ENCODE measurements around the gene NPPC.
"Not testable (repeated sequence)": the region's sequence is repeated elsewhere in the genome, so short reads cannot be mapped to it uniquely, and the experiment has no call there.

The NPPC gene, protein sequence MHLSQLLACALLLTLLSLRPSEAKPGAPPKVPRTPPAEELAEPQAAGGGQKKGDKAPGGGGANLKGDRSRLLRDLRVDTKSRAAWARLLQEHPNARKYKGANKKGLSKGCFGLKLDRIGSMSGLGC

DNA sequence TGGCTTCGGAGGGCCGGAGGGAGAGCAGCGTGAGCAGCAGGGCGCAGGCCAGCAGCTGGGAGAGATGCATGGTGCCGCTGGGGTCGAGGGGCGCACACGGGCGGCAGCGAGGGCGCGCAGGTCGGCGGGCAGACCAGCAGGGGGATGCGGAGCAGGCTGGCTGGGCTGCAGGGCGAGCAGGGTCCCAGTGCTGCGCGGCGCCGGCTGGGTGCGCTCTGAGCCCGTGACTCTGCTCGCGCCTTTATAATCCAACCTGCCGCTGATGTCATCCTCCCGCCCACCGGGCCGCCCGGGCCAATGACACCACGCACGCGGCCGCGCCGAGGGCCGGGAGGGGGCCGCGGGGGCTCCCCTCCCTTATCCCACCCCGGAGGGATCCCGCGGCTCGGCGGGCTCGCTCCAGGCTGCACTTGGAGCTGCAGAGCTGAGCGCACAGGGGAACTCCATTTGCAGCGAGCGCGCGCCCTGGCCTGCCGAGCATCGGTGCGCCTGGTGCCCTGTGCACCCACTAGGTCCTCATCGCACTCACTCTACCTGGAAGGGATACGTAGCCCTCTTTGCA lies at the start of gene NPPC:
Gene NPPC (minus strand): TSS at position 217 of the 562 bp plus-strand sequence. CDS start 147 bp downstream, at position 70.
- DNase-seq (ENCODE audit: low read depth in 2 of 2), result peak; percentile 62 to 71

DNA sequence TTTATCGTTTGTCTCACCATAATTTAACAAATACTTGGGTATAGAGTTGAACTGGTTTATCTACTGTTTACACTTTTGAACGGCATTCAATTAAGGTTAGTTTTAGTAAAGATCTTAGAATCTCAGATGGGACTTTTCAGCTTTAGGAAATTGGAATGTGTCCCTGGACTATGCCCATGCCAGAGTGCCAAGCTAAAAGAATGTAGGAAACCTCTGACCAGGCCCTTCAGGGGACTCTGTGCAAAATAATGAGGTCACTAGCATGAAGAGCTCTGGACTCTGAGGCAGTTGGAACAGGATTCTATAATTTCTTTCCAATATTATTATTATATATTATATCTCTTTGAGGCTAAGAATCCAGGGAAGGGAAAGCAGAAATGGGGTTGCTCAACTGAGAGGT lies 48.8 kb upstream of the NPPC start:
- DNase-seq (ENCODE audit: low read depth in 2 of 2), result no peak

DNA sequence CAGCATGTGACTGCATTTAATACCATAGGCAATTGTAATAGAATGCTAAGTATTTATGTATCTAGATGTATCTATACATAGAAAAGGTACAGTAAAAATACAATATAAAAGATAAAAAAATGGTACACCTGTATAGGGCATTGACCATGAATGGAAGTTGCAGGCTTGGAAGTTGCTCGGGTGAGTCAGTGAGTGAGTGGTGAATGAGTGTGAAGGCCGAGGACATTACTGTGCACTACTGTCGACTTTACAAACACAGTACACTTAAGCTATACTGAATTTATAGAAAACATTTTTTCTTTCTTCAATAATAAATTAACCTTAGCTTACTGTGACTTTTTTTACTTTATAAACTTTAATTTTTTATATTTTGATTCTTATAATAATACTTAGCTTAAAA lies 44.3 kb upstream of the NPPC start:
- no peak for DNase-seq (ENCODE audit: low read depth in 2 of 2)

DNA sequence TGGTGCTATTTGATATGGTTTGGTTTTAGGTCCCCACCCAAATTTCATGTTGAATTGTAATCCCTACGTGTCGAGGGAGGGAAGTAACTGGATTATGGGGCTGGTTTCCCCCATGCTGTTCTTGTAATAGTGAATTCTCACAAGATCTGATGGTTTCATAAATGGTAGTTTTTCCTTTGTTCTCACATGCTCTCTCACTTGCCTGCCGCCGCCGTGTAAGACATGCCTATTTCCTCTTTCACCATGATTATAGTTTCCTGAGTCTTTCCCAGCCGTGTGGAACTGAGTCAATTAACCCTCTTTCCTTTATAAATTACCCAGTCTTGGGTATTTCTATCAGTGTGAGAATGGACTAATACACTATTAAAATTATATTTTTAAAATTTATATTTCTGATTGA lies 42.6 kb upstream of the NPPC start:
- no peak for DNase-seq (ENCODE audit: low read depth in 2 of 2)

DNA sequence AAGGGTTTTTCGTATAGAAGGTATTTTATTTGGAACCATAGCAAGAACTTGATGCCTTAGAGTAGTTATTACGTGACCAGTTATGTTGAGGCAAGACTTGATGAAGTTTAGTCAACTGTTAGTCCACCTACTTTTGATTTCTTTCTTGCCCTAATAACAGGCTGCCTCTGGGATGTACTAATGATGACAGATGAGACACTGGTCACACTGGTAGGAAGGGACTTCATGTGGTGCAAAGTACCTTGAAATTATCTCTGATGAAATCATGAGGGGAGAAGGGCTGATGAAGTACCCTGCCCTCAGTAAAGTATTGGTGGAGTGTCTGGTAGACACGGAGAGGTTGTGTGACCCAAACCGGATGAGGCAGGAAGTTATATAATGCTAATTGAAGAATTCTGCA lies 40.7 kb upstream of the NPPC start:
- no peak for DNase-seq (ENCODE audit: low read depth in 2 of 2)

DNA sequence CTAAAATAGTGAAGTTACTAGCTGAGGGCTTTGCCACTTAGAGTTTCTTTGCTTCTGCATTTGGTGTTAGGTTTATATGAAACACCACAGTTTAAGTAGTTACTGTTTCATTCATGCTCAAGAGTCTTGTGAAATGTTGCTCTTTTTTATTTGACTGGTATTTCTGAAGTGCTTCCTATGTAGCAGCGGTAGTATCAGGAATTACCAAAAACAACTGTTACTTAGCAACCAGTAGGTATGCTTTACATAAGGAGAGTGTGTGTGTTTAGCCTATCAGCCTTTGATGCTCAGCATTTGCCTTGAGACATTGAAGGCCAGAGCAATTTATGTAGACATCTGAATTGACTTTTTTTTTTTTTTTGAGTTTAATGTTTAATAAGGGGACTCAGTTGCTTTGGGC lies 38.9 kb upstream of the NPPC start:
- no peak for DNase-seq (ENCODE audit: low read depth in 2 of 2)

DNA sequence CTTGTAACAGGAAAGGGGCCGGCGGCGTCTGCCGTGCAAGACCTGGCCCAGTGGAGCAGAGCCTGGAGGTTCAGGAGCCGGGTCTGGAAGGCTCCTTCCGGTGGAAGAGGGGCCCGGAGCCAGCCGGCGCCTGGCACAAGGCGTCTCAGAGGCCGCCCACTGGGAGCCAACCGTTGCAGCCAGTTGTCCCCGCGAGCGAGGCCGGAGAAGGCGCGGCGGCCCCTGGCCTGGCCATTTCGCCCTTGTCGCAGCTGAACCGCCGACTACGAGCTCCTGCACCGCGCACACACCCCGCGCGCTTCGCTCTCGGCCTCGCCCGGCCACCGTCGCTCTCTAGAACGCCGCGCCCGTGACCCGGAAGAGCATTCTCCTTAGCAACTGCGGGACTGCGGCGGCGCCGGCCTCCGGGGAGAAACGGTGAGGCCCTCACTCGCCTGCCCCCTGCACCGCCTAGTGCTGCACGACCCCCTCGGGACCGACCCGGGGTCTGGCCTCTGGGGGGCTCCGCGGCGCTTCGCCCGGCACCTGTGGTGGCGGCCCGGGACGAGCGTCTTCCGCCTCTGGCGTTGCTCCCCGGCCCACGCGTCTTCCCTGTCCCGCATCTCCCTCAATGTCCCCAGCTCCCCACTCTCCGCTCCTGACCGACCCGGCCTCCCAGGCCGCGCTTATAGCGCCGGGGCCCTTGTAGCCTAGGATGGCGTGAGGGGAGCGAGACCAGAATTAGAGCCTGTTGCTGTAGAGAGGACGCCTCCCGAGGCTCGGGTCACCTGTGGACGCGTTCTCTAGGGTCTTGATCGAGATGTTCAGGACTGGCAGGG lies 35.4 kb upstream of the NPPC start, which contains the start of gene DIS3L2:
Gene DIS3L2 (plus strand): TSS at position 365 of the 818 bp plus-strand sequence. CDS start 53,215 bp downstream, outside the sequence.
- DNase-seq (ENCODE audit: low read depth in 2 of 2), result peak; percentile 59 to 68

DNA sequence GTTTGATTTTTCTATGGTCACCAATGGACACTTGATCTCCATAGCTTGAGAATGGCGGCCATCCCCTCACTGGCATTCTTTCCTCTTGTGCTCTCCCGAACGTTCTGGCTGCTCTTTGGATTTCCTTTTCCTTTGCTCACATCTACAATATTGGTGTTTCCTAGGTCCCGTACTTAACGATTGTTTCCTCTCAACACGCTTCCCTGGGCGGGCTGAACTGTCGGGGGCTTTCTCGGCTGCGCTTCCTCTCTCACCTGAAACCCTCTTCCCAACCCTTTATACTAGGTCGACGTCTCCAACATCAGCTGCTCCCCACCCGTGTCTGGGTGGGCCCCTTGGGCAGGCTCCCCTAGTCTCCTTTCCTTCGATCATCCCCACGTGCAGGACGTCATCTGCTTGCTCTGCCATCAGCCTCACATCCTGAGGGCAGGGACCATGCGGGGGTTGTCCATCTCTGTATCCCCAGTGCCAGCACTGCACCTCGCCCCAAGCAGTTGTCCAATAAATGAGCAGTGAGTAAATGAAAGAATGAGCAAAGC lies 34.7 kb upstream of the NPPC start:
- peak in 1 of 2 donors; percentile 28 for DNase-seq (ENCODE audit: low read depth in 2 of 2)

DNA sequence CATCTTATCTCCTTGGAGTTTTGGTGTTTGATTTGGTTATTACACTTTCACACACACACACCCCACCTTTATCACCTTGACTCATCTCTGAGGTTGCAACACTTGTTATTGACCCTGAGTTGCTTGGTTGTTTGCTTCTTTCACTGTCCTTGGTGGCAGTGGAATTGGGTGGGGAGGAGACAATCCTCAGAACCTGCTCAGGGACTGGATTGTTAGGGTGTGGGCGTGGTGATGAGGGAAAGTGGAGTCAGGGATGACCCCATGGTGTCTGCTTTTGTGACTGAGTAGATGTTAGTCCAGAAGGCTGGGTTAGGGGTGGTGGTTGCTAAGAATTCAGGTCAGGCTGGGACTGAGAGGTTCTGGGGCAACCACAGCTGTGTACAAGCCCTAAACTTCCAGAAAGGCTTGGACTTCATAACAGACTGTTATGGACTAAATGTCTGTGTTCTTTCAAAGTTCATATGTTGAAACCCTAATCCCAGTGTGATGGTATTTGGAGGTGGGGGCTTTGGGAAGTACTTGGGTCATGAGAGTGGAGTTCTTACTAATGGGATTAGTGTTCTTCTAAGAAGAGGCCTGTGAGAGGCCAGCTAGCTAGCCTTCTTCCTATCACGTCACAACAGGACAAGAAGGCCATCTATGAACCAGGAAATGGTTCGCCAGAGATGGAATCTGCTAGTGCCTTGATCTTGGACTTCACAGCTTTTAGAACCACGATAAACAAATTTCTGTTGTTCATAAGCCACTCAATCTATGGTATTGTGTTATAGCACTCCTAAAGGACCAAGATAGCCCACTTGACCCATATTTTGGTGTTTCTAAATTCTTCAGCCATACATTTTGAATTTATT lies 31.9 kb upstream of the NPPC start:
- DNase-seq (ENCODE audit: low read depth in 2 of 2), result no peak

DNA sequence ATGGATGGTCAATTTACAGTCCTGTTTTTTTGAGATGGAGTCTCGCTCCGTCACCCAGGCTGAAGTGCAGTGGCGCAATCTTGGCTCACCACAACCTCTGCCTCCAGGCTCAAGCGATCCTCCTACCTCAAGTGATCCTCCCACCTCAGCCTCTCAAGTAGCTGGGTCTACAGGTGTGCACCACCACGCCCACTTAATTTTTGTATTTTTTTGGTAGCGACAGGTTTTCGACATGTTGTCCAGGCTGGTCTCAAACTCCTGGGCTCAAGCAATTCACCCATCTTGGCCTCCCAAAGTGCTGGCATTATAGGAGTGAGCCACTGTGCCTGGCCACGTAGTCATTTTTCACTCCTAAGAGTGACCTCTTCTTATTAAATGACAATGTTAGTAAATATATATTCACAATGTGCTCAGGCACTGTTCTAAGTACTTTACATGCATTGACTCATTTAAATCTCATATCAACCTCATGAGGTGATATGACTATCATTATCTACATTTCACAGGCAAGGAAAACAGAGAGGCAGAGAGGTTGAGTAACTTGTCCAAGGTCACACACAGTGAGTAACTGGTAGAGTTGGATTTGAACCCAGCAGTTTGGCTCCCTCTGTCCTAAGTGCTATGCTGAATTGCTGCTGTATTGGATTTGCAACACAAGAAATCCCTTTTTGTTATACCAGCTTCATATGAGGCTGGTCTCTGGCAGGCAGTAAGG lies 29.7 kb upstream of the NPPC start:
- no peak for DNase-seq (ENCODE audit: low read depth in 2 of 2)

DNA sequence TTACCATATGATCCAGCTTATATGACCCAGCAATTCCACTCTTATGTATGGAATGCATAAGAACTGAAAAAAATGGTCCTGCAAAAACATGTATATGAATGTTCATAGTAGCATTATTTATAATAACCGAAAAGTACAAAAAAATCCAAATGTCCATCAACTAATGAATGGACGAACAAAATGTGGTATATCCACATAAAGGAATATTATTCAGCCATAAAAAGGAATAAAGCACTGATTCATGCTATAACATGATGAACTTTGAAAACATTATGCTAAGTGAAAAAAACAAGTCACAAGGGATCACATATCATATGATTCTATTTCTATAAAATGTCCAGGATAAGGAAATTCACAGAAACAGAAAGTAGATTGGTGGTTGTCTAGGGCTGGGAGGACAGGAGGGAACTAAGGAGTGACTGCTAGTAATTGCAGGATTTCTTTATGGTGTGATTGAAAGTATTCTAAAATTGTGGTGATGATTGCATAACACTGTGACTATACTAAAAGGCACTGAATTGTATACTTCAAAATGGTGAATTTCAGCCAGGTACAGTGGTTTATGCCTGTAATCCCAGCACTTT lies 25.3 kb upstream of the NPPC start:
- DNase-seq (ENCODE audit: low read depth in 2 of 2), result no peak

DNA sequence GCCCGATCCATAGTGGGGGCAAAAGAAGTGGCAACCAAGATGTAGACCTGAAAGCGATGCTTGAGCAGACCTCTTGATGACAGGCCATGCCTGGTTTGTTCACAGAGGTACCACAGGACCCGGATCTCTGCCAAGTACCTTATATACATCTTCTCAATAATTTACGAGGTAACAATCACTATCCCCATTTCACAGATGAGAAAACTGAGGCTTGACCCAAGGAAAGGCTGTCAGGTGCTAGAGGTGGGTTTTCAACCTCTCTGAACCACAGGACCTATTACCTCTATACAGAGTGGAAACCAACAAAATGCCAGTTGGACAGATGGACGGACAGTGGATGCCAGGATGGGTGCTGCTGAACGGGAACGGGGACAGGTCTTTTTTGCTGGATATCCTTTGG lies 21.5 kb upstream of the NPPC start:
- DNase-seq (ENCODE audit: low read depth in 2 of 2), result no peak

DNA sequence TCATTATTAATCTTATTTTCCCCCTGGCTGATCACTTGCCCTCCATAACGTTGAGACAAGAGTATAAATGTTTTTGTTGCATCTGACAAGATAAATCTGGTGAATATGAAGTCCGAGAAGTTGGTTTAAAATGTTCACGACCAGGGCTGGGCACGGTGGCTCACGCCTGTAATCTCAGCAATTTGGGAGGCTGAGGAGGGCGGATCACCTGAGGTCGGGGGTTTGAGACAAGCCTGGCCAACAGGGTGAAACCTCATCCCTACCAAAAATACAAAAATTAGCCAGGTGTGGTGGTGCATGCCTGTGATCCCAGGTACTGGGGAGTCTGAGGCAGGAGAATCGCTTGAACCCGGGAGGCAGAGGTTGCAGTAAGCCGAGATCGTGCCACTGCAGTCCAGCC lies 20.9 kb upstream of the NPPC start:
- not testable (repeated sequence) for DNase-seq (ENCODE audit: low read depth in 2 of 2)

DNA sequence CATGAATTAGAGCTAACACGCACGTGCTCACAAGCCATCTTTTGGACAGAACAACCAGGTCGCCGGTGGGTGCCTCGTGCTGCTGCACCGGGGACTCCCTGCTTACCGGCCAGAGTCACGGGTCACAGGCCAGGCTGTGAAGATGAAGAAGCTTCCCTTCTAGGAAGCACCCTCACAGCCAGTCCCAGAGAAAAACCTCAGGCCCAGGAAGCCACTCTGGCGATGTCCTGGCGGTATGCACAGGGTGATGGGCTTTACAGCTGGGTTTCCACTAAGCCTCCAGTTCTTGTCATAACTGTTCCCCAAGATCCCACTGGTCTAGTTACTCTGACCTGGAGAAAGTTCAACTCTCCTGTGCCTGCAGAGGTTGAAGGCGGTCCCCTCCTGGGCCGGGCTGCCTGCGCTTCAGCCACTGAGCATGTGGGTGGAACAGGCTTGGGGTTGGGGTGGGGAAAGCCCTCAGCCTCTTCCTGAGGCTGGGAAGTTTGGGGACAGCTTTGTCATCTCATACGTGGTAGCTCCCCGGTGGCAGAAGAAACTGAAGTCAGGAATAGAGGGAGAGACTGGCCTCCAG lies 20.1 kb upstream of the NPPC start:
- no peak for DNase-seq (ENCODE audit: low read depth in 2 of 2)

DNA sequence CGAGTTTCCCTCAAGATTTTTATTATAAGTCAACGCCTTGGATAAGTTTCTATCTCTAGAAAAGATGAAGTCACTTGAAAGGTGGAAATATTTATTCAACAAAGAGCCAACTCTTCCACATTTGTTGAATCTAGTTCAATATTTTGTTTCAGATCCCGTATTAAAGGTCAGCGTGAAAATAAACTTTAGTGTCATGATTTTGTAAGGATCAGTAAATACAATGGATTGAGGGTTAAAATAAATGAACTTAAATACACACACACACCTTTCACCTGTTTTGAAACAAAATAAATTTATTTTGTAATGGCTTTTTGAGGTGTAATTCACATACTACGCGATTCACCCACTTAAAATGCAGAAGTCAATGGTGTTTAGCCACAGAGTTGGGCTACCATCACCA lies 16.0 kb upstream of the NPPC start:
- DNase-seq (ENCODE audit: low read depth in 2 of 2), result no peak

DNA sequence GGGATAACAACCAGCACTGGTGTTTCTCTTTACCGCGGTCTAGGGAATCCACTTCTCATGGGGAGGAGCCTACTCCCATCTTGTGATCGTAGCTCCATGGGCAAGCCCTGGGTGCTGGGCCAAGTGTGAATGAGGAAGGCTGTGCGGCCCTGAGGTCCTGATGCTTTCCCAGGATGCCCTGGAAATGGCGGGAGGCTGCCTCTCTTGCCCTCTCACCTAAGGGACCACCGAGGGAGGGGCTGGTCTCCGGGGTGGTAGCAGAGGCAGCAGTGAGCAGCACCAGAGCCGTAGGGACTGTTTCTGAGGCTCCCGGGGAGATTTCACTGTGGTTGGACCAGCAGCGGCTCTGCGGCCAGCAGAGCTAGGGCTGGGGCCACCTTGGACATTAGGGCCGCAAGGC lies 15.5 kb upstream of the NPPC start:
- DNase-seq (ENCODE audit: low read depth in 2 of 2), result no peak

DNA sequence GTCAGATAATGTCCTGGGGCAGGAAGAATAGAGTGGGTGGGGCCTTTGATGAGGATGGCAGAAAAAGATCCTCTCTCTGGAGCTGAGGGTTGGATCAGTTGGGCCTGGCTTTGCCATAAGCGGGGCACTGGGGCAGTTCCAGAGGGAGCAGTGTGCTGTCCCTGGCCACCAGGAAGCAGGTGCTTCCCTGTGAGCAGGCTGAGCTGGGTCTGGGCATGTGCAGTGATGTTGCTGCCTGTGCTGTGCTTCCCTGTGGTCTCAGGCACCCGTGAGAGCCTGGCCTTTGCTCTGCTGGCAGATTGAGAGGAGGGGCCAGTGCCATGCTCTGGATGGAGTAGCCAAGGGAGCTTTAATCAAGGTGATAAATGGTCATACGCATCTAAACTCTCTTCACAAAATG lies 14.6 kb upstream of the NPPC start:
- no peak for DNase-seq (ENCODE audit: low read depth in 2 of 2)

DNA sequence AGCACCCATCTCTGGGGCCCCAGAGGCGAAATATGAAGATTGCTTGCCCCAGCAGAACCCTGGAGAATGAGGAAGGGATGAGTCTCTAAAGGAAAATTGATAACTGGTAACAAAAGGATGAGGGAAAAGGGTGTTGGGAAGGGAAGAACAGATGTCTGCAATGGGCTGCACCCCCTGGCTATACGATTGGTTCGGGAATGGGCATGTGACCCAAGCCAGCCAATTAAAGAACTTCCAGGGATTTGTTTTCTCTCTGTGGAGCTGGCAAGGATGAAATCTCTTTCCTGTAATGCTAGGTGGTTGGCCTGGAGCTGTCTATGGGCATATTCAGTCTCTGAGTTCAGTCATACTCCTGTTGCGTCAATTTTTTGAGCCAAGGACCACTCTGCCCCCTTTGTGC lies 12.8 kb upstream of the NPPC start:
- DNase-seq (ENCODE audit: low read depth in 2 of 2), result no peak

DNA sequence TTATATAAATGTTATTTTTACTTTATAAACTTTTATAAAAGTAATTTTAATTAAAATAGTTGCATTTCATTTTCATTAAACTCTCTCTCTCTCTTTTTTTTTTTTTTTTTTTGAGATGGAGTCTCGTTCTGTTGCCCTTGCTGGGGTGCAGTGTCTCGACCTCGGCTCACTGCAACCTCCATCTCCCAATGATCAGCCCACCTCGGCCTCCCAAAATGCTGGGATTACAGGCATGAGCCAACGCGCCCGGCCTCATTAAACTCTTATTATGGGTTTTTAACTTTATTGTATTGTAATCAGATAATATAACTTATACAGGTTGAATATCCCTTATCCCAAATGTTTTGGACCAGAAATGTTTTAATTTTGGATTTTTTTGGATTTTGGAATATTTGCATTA lies 10.9 kb upstream of the NPPC start:
- DNase-seq (ENCODE audit: low read depth in 2 of 2), result no peak

DNA sequence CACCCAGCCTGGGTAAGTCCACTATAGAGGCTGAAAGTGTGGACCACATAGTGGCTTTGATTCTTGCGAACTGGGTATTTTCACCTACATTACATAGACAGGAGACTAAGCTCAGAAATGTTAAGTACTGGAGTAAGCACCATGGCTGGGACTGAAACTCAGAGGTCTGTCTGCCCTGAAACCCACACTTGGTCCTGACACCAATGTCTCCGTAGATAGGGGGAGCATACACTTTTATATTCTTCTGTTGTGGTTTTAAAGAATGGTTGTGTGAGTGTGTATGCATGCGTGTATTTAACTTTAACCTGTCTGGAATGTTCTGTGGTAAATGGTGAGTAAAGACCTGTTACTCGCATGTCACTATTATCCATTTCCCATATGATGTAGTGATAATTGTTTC lies 10.3 kb upstream of the NPPC start:
- no peak for DNase-seq (ENCODE audit: low read depth in 2 of 2)

DNA sequence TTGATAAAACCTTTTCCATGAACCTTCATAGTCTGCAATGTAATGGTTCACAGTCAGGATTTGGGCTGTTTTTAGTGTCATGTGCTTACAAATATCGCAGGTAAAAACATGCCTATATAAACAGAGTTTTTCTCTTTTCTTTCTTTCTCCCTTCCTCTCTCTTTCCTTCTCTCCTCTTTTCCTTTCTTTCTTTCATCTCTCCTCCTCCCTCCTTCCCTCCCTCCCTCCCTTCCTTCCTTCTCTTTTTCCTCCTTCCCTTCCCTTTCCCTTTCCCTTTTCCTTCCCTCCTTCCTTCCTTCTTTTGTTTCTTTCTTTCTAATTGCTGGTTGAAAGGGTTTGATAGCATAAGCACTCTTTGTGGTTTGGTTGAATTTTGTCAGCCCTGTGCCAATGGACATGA lies 9.6 kb upstream of the NPPC start:
- no peak for DNase-seq (ENCODE audit: low read depth in 2 of 2)
